Peyer's patch (tissue), 4 donors: Measurements from ENCODE around the gene STAG3.

Experiments
- POLR2A ChIP-seq, 2 donors: fragments of 450-650 bp; IDR thresholded peaks; one replicate each; pipeline ENCODE4 v1.5.1; 2017; ENCODE audit warnings: antibody characterized with exemption in 2 of 2, mild to moderate bottlenecking in 2 of 2, moderate library complexity in 2 of 2
- TF ChIP-seq, protein P1 (sequence below), 6 experiments: fragments of 450-650 bp in 4 of 6; fragments of 200-600 bp in 2 of 6; sonication (generic) in 1 of 6; IDR thresholded peaks; one replicate each; pipeline ENCODE4 v1.5.1; 2017 to 2019; ENCODE audit warnings: antibody characterized with exemption in 6 of 6, mild to moderate bottlenecking in 3 of 6, moderate library complexity in 1 of 6

DNA sequence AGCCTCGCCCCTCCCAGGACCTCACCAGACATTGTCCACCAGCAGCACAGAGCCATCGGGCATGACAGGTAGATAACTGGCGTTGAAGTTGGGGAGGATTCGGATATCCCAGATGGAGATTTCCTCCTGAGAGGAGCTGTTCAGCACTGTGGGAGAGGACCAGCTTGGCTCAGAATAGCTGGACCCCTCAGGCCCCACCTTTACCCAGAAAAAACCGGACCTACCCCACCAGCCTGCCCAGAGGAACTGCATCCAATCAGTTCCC, 20.7 kb upstream of the STAG3 start:
- TF ChIP-seq, protein P1, sequence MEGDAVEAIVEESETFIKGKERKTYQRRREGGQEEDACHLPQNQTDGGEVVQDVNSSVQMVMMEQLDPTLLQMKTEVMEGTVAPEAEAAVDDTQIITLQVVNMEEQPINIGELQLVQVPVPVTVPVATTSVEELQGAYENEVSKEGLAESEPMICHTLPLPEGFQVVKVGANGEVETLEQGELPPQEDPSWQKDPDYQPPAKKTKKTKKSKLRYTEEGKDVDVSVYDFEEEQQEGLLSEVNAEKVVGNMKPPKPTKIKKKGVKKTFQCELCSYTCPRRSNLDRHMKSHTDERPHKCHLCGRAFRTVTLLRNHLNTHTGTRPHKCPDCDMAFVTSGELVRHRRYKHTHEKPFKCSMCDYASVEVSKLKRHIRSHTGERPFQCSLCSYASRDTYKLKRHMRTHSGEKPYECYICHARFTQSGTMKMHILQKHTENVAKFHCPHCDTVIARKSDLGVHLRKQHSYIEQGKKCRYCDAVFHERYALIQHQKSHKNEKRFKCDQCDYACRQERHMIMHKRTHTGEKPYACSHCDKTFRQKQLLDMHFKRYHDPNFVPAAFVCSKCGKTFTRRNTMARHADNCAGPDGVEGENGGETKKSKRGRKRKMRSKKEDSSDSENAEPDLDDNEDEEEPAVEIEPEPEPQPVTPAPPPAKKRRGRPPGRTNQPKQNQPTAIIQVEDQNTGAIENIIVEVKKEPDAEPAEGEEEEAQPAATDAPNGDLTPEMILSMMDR (IDR thresholded peaks at IDR 0.05): no peak
- TF ChIP-seq POLR2A (IDR thresholded peaks at IDR 0.05): no peak
